Measurements from ENCODE around the gene LGALS13.

LGALS13 gene

DNA sequence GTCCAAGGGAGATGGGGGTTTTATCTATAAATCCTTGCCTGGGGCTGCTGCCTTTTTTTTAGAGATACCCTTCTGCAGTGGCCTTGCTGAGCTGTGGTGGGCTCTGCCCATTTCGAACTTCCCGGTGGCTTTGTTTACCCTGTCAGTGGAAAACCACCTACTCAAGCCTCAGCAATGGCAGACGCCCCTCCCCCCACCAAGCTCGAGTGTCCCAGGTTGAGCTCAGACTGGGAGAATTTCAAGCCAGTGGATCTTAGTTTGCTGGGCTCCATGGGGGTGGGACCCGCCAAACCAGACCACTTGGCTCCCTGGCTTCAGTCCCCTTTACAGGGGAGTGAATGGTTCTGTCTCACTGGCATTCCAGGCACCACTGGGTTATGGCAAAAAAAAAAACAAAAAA, 21.6 kb downstream of the LGALS13 start:
- DNase-seq, result no peak

DNA sequence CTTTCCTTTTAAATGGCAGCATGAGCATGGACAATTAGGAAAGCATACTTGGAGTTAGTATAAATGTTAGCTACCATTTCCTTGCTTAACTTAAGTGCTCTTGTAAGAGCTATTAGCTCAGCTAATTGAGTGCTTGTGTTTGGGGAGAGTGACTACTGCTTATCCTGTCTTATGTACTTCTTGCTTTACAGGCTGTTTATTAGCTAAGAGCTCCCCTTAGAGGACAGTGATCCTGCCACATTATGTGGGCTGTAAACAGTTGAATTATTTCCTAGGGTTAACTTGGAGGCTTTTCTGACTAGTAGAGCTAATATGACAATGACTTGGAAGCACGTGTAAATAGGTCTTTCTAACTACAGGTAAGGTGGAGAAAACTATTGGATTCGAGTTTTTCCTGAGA, 25.3 kb downstream of the LGALS13 start:
- peak; percentile 49 to 54 for DNase-seq

DNA sequence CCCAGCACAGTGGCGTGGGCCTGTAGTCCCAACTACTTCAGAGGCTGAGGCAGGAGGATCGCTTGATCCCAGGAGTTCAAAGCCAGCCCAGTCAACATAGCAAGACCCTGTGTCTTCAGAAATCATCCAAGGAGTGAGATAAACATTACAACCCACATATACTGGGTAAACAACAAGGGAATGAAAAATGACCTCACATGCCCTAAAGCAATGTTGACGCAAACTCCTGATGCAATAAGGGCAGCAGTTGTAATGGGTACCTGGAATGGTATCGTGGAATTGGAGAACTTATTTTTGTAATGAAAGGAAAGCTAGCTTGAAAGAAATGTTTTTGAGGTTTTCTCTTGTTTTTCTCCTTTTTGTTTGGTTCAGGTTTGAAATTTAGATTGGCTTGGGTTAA, 28.9 kb downstream of the LGALS13 start:
- DNase-seq, result no peak

DNA sequence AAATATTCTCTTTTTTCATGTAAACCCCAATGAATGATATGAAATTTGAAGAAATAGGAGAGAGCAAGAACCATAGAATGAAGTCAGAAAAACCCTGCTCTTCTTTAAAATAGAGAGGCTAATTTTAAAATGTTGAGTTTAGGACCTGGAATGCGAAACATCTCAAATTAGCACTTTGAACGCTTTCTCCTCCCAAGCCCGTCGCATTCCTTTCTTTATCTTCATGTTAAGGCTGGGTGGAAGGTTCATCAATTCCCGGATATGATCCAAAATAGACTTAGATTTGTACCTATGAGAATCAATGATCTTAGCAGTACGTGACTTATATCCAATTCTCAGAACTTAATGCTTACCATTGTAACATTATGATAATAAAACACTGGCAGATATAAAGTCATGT, 29.3 kb downstream of the LGALS13 start:
- DNase-seq, result no peak

DNA sequence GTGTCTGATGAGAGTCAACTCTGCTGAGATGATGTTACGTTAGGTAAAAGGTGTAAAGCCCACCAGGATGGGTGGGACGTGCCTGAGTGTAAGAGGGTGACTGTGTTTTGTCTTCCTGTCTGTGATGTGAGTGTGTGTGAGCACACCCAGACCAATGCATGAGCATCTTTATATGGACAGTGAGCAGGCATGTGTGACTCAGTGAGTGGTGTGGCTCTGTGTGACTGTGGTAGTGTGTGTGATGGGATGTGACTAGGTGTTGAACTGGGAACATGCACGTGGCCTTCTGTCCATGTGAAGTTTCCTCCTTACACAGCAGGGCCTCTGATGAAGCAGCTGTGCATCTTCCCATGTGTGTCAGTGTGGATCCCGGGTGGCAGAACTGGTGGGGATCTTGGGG, 35.6 kb downstream of the LGALS13 start:
- no peak for DNase-seq

DNA sequence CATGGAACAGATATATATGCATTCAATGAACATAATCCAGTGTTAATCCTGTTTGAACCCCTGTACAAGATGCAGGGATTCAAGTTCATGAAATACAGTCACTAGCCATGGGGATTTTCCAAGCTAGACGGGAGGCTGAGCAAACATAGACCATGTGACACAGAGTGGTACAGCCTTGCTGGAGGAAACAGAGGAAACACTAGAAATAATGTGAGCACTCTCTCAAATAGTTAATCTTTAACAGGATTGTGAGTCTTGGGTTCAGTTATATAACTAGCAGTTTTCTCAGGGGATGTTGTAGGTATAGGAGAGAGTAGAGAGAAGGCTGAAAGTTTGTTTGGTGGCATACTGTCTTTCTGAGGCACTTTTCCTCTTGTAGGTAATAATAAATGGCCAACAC, 39.4 kb downstream of the LGALS13 start:
- peak; percentile 13 to 21 for DNase-seq

DNA sequence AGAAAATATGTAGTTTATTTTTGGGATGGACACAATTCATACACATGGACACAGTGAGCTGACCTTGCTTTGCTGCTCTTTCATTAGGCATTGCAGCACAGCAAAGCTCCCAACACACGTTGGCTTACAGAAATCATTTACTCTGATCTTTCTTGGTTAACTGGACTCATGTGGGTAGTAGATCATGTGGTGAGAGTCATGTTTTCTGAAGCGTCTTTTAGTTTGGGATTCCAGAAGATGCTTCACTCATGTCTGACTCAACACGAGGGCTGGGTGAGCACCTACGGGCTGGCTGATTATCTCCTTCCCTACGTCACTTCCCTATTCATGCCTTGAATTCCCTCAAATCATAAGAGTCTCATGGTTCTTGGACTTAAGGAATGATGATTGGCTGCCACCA, 41.3 kb downstream of the LGALS13 start:
- DNase-seq, result no peak

DNA sequence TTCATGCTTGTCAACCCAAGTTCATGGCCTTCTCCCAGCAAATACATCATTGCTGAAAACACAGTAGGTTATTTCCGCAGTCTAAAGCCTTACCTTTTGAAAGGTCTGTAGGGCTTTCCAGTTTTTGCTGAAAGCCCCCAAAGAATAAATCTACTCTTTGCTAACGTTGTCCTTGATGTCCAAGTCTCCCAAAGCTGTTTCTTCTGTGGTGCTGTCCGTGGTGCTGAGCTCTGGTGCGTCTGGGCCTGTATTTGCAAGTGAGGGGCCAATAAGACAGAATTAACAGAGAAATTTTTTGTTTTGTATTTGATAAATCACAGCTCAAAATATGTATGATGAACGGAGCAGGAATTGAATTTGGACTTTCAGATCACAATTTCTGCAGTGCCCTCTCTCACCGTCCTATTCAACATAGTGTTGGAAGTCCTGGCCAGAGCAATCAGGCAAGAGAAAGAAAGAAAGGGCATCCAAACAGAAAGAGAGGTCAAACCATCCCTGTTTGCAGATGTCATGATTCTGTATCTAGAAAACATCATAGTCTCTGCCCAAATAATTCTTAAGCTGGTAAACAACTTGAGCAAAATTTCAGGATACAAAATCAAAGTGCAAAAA, 43.6 kb downstream of the LGALS13 start:
- DNase-seq, result no peak

DNA sequence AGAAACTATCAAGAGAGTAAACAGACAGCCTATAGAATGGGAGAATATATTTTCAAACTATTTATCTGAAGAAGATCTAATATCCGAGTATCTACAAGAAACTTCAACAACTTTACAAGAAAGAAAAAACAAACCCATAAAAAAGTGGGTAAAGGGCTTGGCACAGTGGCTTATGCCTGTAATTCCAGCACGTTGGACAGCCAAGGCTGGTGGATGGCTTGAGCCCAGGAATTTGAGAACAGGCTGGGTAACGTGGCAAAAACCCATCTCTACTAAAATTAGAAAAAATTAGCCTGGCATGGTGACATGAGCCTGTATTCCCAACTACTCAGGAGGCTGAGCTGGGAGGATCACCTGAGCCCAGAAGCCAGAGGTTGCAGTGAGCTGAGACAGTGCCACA, 45.6 kb downstream of the LGALS13 start:
- no peak for DNase-seq

DNA sequence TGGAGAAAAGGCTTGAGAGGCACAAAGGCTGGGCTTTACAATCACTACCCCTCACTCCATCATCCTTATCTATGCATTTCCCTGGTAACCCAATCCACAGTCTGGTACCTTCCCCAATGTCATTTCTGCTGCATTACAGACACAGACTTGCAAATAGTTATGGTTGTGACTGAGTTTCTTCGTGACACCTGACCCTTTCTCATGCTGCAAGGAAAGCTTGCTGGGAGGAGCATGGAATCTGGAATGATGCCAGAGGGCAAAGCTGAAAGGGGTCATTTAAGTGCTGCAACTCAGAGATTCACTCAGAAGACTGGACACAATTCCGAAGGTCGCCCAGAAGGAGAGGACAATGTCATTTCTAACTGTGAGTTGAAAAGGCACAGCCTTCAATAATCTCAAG, 53.3 kb downstream of the LGALS13 start, which contains the start of gene LGALS16:
TSS of gene LGALS16 (plus strand) at position 301 of the 400 bp plus-strand sequence. CDS start at position 350, 49 bp downstream.
- no peak for DNase-seq
